ENCODE measurements around the gene SORBS2. TPM values are rescaled to one million over a fixed set of nuclear protein-coding genes. Genes with fewer than 3 reads are reported as not detected.

SORBS2 gene
- total and polyA plus RNA-seq, 2 donors (not counting 1 experiment from before 2014, with no cell fraction given), result 0.25 to 0.89 TPM

- H3K9me3 ChIP-seq (ENCODE audit: control extremely low read depth in 1 of 3, control insufficient read depth in 2 of 3, insufficient read depth in 1 of 3, low read length in 2 of 3), result peaks cover 0 to 1% (median 0%) of the 10 kb centered on the region in 3 donors
- H3K4me2 ChIP-seq (replicated peaks; ENCODE audit: low read depth, low read length, poor library complexity, severe bottlenecking), result no peak overlapping the region
- H4K20me1 ChIP-seq (ENCODE audit: control insufficient read depth, insufficient read depth, low read length, poor library complexity, severe bottlenecking), result no peaks in the 10 kb centered on the region
- H3K9ac ChIP-seq (ENCODE audit: low read length), result no peak overlapping the region
- intact Hi-C loops (cut with micrococcal nuclease), result no loop called here
- DNase-seq (no peak), ATAC-seq (ENCODE audit: low read depth) (no peak)
- Mint-ChIP-seq H3K27ac (no peak overlapping the region), H3K4me1 (no peaks in the 10 kb centered on the region), H3K27me3 (peaks cover 9% of the 10 kb centered on the region), H3K9me3 (ENCODE audit: insufficient read depth) (peaks cover 3% of the 10 kb centered on the region), H3K4me3 (no peak overlapping the region)
- no peaks in the 10 kb centered on the region for H3K4me1 ChIP-seq (ENCODE audit: control insufficient read depth in 2 of 2, insufficient read depth in 2 of 2, low read length in 2 of 2)
- WGBS (ENCODE audit: insufficient coverage), result 83% methylated on average over 4 of the region's 6 CpGs
- ChIA-PET POLR2A (no interaction called here), CTCF (no interaction called here)
- H2AFZ ChIP-seq (ENCODE audit: insufficient read depth, low read depth, low read length, poor library complexity, severe bottlenecking), result no peak overlapping the region
- H3K4me3 ChIP-seq (ENCODE audit: control extremely low read depth in 1 of 5, extremely low read depth in 1 of 5, insufficient read depth in 1 of 5, low read depth in 2 of 5, low read length in 4 of 5), result no peak overlapping the region
- no peaks in the 10 kb centered on the region for H3K79me2 ChIP-seq (ENCODE audit: control insufficient read depth, insufficient read depth, low read length)
- TF ChIP-seq CTCF (IDR thresholded peaks at IDR 0.05) (no peak), EZH2 (IDR thresholded peaks at IDR 0.05; ENCODE audit: borderline replicate concordance, insufficient read depth, low read depth, low read length, poor library complexity, severe bottlenecking) (no peak)
- H3K36me3 ChIP-seq (replicated peaks in 1 of 2; ENCODE audit: control extremely low read depth in 1 of 2, control insufficient read depth in 1 of 2, extremely low read depth in 1 of 2, insufficient read depth in 2 of 2, low read length in 1 of 2), result no peaks in the 10 kb centered on the region
- H3K27me3 ChIP-seq (replicated peaks in 1 of 4; ENCODE audit: control extremely low read depth in 1 of 4, control insufficient read depth in 3 of 4, insufficient read depth in 4 of 4, low read length in 3 of 4), result no peaks in the 10 kb centered on the region
- no peak overlapping the region for H3K27ac ChIP-seq (ENCODE audit: low read length in 2 of 2)
These were observed 13.7 kb upstream of the SORBS2 start for GRCh38 chr4:185825737-185826136.

GRCh38 chr4:185822791-185823190, 10.8 kb upstream of the SORBS2 start:
- Histone ChIP-seq H2AFZ (ENCODE audit: insufficient read depth, low read depth, low read length, poor library complexity, severe bottlenecking) (no peak overlapping the region), H4K20me1 (ENCODE audit: control insufficient read depth, insufficient read depth, low read length, poor library complexity, severe bottlenecking) (no peaks in the 10 kb centered on the region), H3K9me3 (ENCODE audit: control extremely low read depth in 1 of 3, control insufficient read depth in 2 of 3, insufficient read depth in 1 of 3, low read length in 2 of 3) (peaks cover 0 to 3% (median 0%) of the 10 kb centered on the region in 3 donors), H3K4me1 (ENCODE audit: control insufficient read depth in 2 of 2, insufficient read depth in 2 of 2, low read length in 2 of 2) (no peaks in the 10 kb centered on the region), H3K4me2 (replicated peaks; ENCODE audit: low read depth, low read length, poor library complexity, severe bottlenecking) (no peak overlapping the region), H3K4me3 (ENCODE audit: control extremely low read depth in 1 of 5, extremely low read depth in 1 of 5, insufficient read depth in 1 of 5, low read depth in 2 of 5, low read length in 4 of 5) (no peak overlapping the region), H3K36me3 (replicated peaks in 1 of 2; ENCODE audit: control extremely low read depth in 1 of 2, control insufficient read depth in 1 of 2, extremely low read depth in 1 of 2, insufficient read depth in 2 of 2, low read length in 1 of 2) (no peaks in the 10 kb centered on the region), H3K9ac (ENCODE audit: low read length) (no peak overlapping the region), H3K27ac (ENCODE audit: low read length in 2 of 2) (no peak overlapping the region), H3K27me3 (replicated peaks in 1 of 4; ENCODE audit: control extremely low read depth in 1 of 4, control insufficient read depth in 3 of 4, insufficient read depth in 4 of 4, low read length in 3 of 4) (no peaks in the 10 kb centered on the region), H3K79me2 (ENCODE audit: control insufficient read depth, insufficient read depth, low read length) (no peaks in the 10 kb centered on the region)
- CTCF ChIA-PET, result no interaction called here
- TF ChIP-seq EZH2 (IDR thresholded peaks at IDR 0.05; ENCODE audit: borderline replicate concordance, insufficient read depth, low read depth, low read length, poor library complexity, severe bottlenecking), result no peak
- no peak for TF ChIP-seq CTCF (IDR thresholded peaks at IDR 0.05)
- no peaks in the 10 kb centered on the region for H3K4me1 Mint-ChIP-seq
- POLR2A ChIA-PET, result no interaction called here
- H3K27ac Mint-ChIP-seq, result no peak overlapping the region
- H3K4me3 Mint-ChIP-seq, result no peak overlapping the region
- DNase-seq (no peak), ATAC-seq (ENCODE audit: low read depth) (no peak)
- 100% methylated on average over 1 of the region's 10 CpGs for WGBS (ENCODE audit: insufficient coverage)
- H3K9me3 Mint-ChIP-seq (ENCODE audit: insufficient read depth), result no peaks in the 10 kb centered on the region
- H3K27me3 Mint-ChIP-seq, result peaks cover 6% of the 10 kb centered on the region
- intact Hi-C loops (cut with micrococcal nuclease), result no loop called here
